ENCODE data around the gene CAMK2A. TPM values are rescaled to one million over a fixed set of nuclear protein-coding genes. Genes with fewer than 3 reads are reported as not detected.
"Not testable (repeated sequence)": the region's sequence is repeated elsewhere in the genome, so short reads cannot be mapped to it uniquely, and the experiment has no call there.

Gene CAMK2A
- total and polyA plus RNA-seq, 2 experiments from 2014 or later = 0.43 TPM; not detected in 1

- 84 to 91% methylated on average over 3 of the region's 3 CpGs for WGBS, 2 experiments (ENCODE audit: low coverage in 1 of 2, low lambda C conversion rate in 2 of 2, missing lambda C conversion rate in 2 of 2)
- H3K9me3 ChIP-seq (ENCODE audit: low read depth) = no peaks in the 10 kb centered on the region
- H4K20me1 ChIP-seq (ENCODE audit: insufficient read depth) = no peaks in the 10 kb centered on the region
- no peaks in the 10 kb centered on the region for H3K9me2 ChIP-seq (ENCODE audit: insufficient read depth)
- H2AFZ ChIP-seq = no peak overlapping the region
- no peaks in the 10 kb centered on the region for H3K36me3 ChIP-seq (ENCODE audit: low read depth)
- DNase-seq = no peak
- no peak overlapping the region for H3K27ac ChIP-seq
- no peaks in the 10 kb centered on the region for H3K4me1 ChIP-seq (ENCODE audit: insufficient read depth)
- no peaks in the 10 kb centered on the region for H3F3A ChIP-seq (ENCODE audit: insufficient read depth)
- no peaks in the 10 kb centered on the region for H3K27me3 ChIP-seq (replicated peaks; ENCODE audit: insufficient read depth)
- H3K79me2 ChIP-seq (ENCODE audit: insufficient read depth) = no peaks in the 10 kb centered on the region
- no peak for TF ChIP-seq EZH2 (IDR thresholded peaks at IDR 0.05; ENCODE audit: insufficient read depth, poor library complexity, severe bottlenecking)
- TF ChIP-seq EZH2phosphoT487 (IDR thresholded peaks at IDR 0.05; ENCODE audit: insufficient read depth, low read depth) = no peak
- in situ Hi-C loops (cut with MboI) = no loop called here
- H3K4me3 ChIP-seq = no peak overlapping the region
- H3K4me2 ChIP-seq (ENCODE audit: unreplicated experiment) = no peak overlapping the region
- H3K9ac ChIP-seq = no peak overlapping the region
These were observed 40.6 kb downstream of the CAMK2A start for GRCh38 chr5:150248946-150249345.

- H3K27ac ChIP-seq; H3K36me3 ChIP-seq (ENCODE audit: low read depth); H3K4me2 ChIP-seq (ENCODE audit: unreplicated experiment); H3K4me1 ChIP-seq (ENCODE audit: insufficient read depth); H2AFZ ChIP-seq; in situ Hi-C loops (cut with MboI); H3K27me3 ChIP-seq (replicated peaks; ENCODE audit: insufficient read depth); DNase-seq; H3K9me2 ChIP-seq (ENCODE audit: insufficient read depth); H3K9me3 ChIP-seq (ENCODE audit: low read depth); H3K9ac ChIP-seq; H3K4me3 ChIP-seq; H3F3A ChIP-seq (ENCODE audit: insufficient read depth); H3K79me2 ChIP-seq (ENCODE audit: insufficient read depth); H4K20me1 ChIP-seq (ENCODE audit: insufficient read depth): not testable (repeated sequence)
- WGBS, 2 experiments (ENCODE audit: low coverage in 1 of 2, low lambda C conversion rate in 2 of 2, missing lambda C conversion rate in 2 of 2) = 95 to 96% methylated on average over 5 to 6 of the region's 6 CpGs
These were observed 41.1 kb downstream of the CAMK2A start for GRCh38 chr5:150248493-150248892.

GRCh38 chr5:150247726-150248125, 41.8 kb downstream of the CAMK2A start:
- no peaks in the 10 kb centered on the region for H3K9me2 ChIP-seq (ENCODE audit: insufficient read depth)
- no peaks in the 10 kb centered on the region for H3F3A ChIP-seq (ENCODE audit: insufficient read depth)
- H3K27ac ChIP-seq = no peak overlapping the region
- H4K20me1 ChIP-seq (ENCODE audit: insufficient read depth) = no peaks in the 10 kb centered on the region
- H3K4me1 ChIP-seq (ENCODE audit: insufficient read depth) = no peaks in the 10 kb centered on the region
- DNase-seq = no peak
- H3K9ac ChIP-seq = no peak overlapping the region
- TF ChIP-seq EZH2 (IDR thresholded peaks at IDR 0.05; ENCODE audit: insufficient read depth, poor library complexity, severe bottlenecking) (no peak), EZH2phosphoT487 (IDR thresholded peaks at IDR 0.05; ENCODE audit: insufficient read depth, low read depth) (no peak)
- no peak overlapping the region for H3K4me3 ChIP-seq
- 92 to 100% methylated on average over 8 to 9 of the region's 9 CpGs for WGBS, 2 experiments (ENCODE audit: low coverage in 1 of 2, low lambda C conversion rate in 2 of 2, missing lambda C conversion rate in 2 of 2)
- H3K9me3 ChIP-seq (ENCODE audit: low read depth) = no peaks in the 10 kb centered on the region
- no peaks in the 10 kb centered on the region for H3K27me3 ChIP-seq (replicated peaks; ENCODE audit: insufficient read depth)
- no peaks in the 10 kb centered on the region for H3K36me3 ChIP-seq (ENCODE audit: low read depth)
- H3K4me2 ChIP-seq (ENCODE audit: unreplicated experiment) = no peak overlapping the region
- no peaks in the 10 kb centered on the region for H3K79me2 ChIP-seq (ENCODE audit: insufficient read depth)
- no peak overlapping the region for H2AFZ ChIP-seq
- in situ Hi-C loops (cut with MboI) = no loop called here

- no peaks in the 10 kb centered on the region for H3K36me3 ChIP-seq (ENCODE audit: low read depth)
- no peak overlapping the region for H2AFZ ChIP-seq
- H3K9me3 ChIP-seq (ENCODE audit: low read depth) = no peaks in the 10 kb centered on the region
- WGBS, 2 experiments (ENCODE audit: low coverage in 1 of 2, low lambda C conversion rate in 2 of 2, missing lambda C conversion rate in 2 of 2) = 68 to 93% methylated on average over 4 to 5 of the region's 5 CpGs
- TF ChIP-seq EZH2 (IDR thresholded peaks at IDR 0.05; ENCODE audit: insufficient read depth, poor library complexity, severe bottlenecking) (no peak), EZH2phosphoT487 (IDR thresholded peaks at IDR 0.05; ENCODE audit: insufficient read depth, low read depth) (no peak)
- H3K27ac ChIP-seq = no peak overlapping the region
- no peak overlapping the region for H3K9ac ChIP-seq
- no peaks in the 10 kb centered on the region for H4K20me1 ChIP-seq (ENCODE audit: insufficient read depth)
- no peak overlapping the region for H3K4me2 ChIP-seq (ENCODE audit: unreplicated experiment)
- no peaks in the 10 kb centered on the region for H3K9me2 ChIP-seq (ENCODE audit: insufficient read depth)
- no peaks in the 10 kb centered on the region for H3K27me3 ChIP-seq (replicated peaks; ENCODE audit: insufficient read depth)
- no peaks in the 10 kb centered on the region for H3K79me2 ChIP-seq (ENCODE audit: insufficient read depth)
- H3K4me1 ChIP-seq (ENCODE audit: insufficient read depth) = no peaks in the 10 kb centered on the region
- H3F3A ChIP-seq (ENCODE audit: insufficient read depth) = no peaks in the 10 kb centered on the region
- in situ Hi-C loops (cut with MboI) = no loop called here
- no peak overlapping the region for H3K4me3 ChIP-seq
- no peak for DNase-seq
These were observed 42.7 kb downstream of the CAMK2A start for GRCh38 chr5:150246835-150247234.

- DNase-seq = no peak
- H3K4me1 ChIP-seq (ENCODE audit: insufficient read depth) = no peaks in the 10 kb centered on the region
- H3K4me3 ChIP-seq = no peak overlapping the region
- H3K9me2 ChIP-seq (ENCODE audit: insufficient read depth) = no peaks in the 10 kb centered on the region
- no peaks in the 10 kb centered on the region for H3F3A ChIP-seq (ENCODE audit: insufficient read depth)
- no peaks in the 10 kb centered on the region for H3K27me3 ChIP-seq (replicated peaks; ENCODE audit: insufficient read depth)
- no peak overlapping the region for H2AFZ ChIP-seq
- no peaks in the 10 kb centered on the region for H3K79me2 ChIP-seq (ENCODE audit: insufficient read depth)
- no peaks in the 10 kb centered on the region for H3K9me3 ChIP-seq (ENCODE audit: low read depth)
- no peak overlapping the region for H3K9ac ChIP-seq
- H3K27ac ChIP-seq = no peak overlapping the region
- H3K4me2 ChIP-seq (ENCODE audit: unreplicated experiment) = no peak overlapping the region
- no peaks in the 10 kb centered on the region for H3K36me3 ChIP-seq (ENCODE audit: low read depth)
- no peaks in the 10 kb centered on the region for H4K20me1 ChIP-seq (ENCODE audit: insufficient read depth)
- WGBS, 2 experiments (ENCODE audit: low coverage in 1 of 2, low lambda C conversion rate in 2 of 2, missing lambda C conversion rate in 2 of 2) = 88 to 95% methylated on average over 5 of the region's 5 CpGs
- in situ Hi-C loops (cut with MboI) = no loop called here
- no peak for TF ChIP-seq EZH2phosphoT487 (IDR thresholded peaks at IDR 0.05; ENCODE audit: insufficient read depth, low read depth)
- TF ChIP-seq EZH2 (IDR thresholded peaks at IDR 0.05; ENCODE audit: insufficient read depth, poor library complexity, severe bottlenecking) = no peak
These were observed 43.1 kb downstream of the CAMK2A start for GRCh38 chr5:150246429-150246828.
